A673 (cell line): ENCODE results near the gene THAP11. TPM values are rescaled to one million over a fixed set of nuclear protein-coding genes. Genes with fewer than 3 reads are reported as not detected.
"Not testable (repeated sequence)": the region's sequence is repeated elsewhere in the genome, so short reads cannot be mapped to it uniquely, and the experiment has no call there.

Experiments
- BruUV-seq: library from RNA; stranded (reverse); fragments of 400-500 nt; replicated peaks from 2 replicates; lab custom pipeline; 2021; lab: Mats Ljungman, UMichigan
- CTCF ChIA-PET: fragments of 300-600 bp; sonication (Branson Sonifier 250); formaldehyde crosslinking; loops from one replicate; lab custom pipeline; 2022; ENCODE audit warnings: antibody characterized with exemption; lab: Charles Lee
- POLR2A ChIA-PET: fragments of 300-600 bp; sonication (Branson Sonifier 250); formaldehyde crosslinking; loops from one replicate; lab custom pipeline; 2022; ENCODE audit warnings: antibody characterized with exemption; ENCODE audit not compliant: low non-redundant PET; lab: Charles Lee
- DNase-seq: peaks from one replicate; pipeline ENCODE4 v3.0.0-alpha.2; 2015; ENCODE audit warnings: low spot score
- H3K27ac ChIP-seq: fragments of 200-600 bp; sonication (generic); 2 replicates; pipeline ENCODE4 v1.5.1; 2016; ENCODE audit warnings: mixed run types, low read depth, mild to moderate bottlenecking, mixed read lengths, antibody characterized with exemption, low read length; ENCODE audit not compliant: poor library complexity, severe bottlenecking
- H3K27me3 ChIP-seq: fragments of 200-600 bp; sonication (generic); replicated peaks from 2 replicates; pipeline ENCODE4 v1.6.1; 2017; ENCODE audit warnings: mixed run types, low read depth, mild to moderate bottlenecking, mixed read lengths, antibody characterized with exemption, low read length; ENCODE audit not compliant: insufficient read depth, poor library complexity
- H3K36me3 ChIP-seq: fragments of 200-600 bp; sonication (generic); 2 replicates; pipeline ENCODE4 v1.6.1; 2016; ENCODE audit warnings: mixed run types, mild to moderate bottlenecking, mixed read lengths, antibody characterized with exemption, low read length; ENCODE audit not compliant: insufficient read depth, poor library complexity, severe bottlenecking
- H3K4me1 ChIP-seq: fragments of 200-600 bp; sonication (generic); 2 replicates; pipeline ENCODE4 v1.6.1; 2017; ENCODE audit warnings: mixed run types, mild to moderate bottlenecking, mixed read lengths, antibody characterized with exemption, low read length; ENCODE audit not compliant: insufficient read depth, poor library complexity, severe bottlenecking
- H3K4me3 ChIP-seq: fragments of 200-600 bp; sonication (generic); 2 replicates; pipeline ENCODE4 v1.5.1; 2016; ENCODE audit warnings: low read depth, mixed run types, mild to moderate bottlenecking, mixed read lengths, low read length; ENCODE audit not compliant: poor library complexity, severe bottlenecking
- H3K9me3 ChIP-seq: fragments of 200-600 bp; sonication (generic); 2 replicates; pipeline ENCODE4 v1.6.1; 2016; ENCODE audit warnings: mixed run types, low read depth, mild to moderate bottlenecking, mixed read lengths, antibody characterized with exemption, low read length; ENCODE audit not compliant: poor library complexity, severe bottlenecking
- EZH2 ChIP-seq: fragments of 200-600 bp; sonication (generic); IDR thresholded peaks from 2 replicates; pipeline ENCODE4 v1.6.1; 2017; ENCODE audit warnings: borderline replicate concordance, low read depth, mild to moderate bottlenecking, mixed read lengths, antibody characterized with exemption, low read length; ENCODE audit not compliant: poor library complexity, severe bottlenecking
- intact Hi-C: fragments of 100-400 bp; cut with micrococcal nuclease; formaldehyde crosslinking; loops from one replicate; pipeline ENCODE4 v1.10.0; 2022; ENCODE audit not compliant: unreplicated experiment
- total RNA-seq: library from RNA; stranded (reverse); gene quantifications from 2 replicates; pipeline ENCODE4 v1.2.3, GENCODE V29; 2021
- TF ChIP-seq, protein P1 (sequence below): fragments of 300-800, 200-600 bp; sonication (generic); conservative IDR thresholded peaks from 2 replicates; pipeline ENCODE4 v1.5.1; 2017; ENCODE audit warnings: low read depth, mild to moderate bottlenecking, antibody characterized with exemption, low read length, moderate library complexity, mixed read lengths

The THAP11 gene
- total RNA-seq, 1 experiment from 2014 or later, result 48.9 TPM

DNA sequence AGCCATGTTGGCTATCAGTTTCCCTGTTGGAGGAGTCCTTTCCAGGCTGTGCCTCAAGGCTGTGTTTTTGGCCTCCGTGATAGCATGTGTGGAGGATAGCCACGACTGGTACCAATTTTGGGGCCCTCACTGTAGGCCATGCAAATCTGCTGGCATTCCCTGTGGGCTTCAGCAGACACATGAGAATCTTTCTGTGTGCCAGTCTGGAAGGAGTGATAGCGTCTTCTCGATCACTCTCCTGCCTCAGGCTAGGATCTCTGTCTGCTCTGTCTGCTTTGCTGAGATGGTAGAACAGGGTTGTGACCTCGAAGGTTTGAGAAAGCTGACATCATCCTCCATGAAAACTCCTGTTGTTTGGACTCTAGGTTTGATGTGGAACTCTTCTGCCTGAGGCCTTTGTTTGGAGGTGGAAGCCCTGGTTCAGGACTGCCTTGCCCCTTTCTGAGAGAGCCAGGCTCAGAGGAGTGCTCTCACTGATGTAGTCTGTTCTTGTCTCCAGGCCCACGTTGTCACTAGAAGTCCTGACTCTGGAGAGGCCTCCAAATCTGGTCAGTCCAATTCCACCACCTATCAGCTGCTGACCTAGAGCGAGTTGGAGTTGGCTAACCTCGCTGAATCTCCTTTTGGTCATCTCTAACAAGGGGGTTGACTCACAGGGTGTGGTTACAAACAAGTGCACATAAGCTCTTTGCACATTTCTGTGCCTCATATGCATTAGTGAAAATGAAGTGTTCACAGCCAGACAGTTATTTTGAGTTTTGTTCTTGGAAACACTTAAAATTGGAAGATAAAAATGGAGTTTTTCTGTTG is 18.7 kb downstream of the THAP11 start:
- no peak for DNase-seq
- ChIA-PET CTCF (no interaction called here), POLR2A (no interaction called here)
- no TSS peak for BruUV-seq
- TF ChIP-seq, protein P1, sequence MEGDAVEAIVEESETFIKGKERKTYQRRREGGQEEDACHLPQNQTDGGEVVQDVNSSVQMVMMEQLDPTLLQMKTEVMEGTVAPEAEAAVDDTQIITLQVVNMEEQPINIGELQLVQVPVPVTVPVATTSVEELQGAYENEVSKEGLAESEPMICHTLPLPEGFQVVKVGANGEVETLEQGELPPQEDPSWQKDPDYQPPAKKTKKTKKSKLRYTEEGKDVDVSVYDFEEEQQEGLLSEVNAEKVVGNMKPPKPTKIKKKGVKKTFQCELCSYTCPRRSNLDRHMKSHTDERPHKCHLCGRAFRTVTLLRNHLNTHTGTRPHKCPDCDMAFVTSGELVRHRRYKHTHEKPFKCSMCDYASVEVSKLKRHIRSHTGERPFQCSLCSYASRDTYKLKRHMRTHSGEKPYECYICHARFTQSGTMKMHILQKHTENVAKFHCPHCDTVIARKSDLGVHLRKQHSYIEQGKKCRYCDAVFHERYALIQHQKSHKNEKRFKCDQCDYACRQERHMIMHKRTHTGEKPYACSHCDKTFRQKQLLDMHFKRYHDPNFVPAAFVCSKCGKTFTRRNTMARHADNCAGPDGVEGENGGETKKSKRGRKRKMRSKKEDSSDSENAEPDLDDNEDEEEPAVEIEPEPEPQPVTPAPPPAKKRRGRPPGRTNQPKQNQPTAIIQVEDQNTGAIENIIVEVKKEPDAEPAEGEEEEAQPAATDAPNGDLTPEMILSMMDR, result no peak
- no peak for TF ChIP-seq EZH2
- Histone ChIP-seq H3K9me3 (no peaks in the 10 kb centered on the region), H3K27me3 (no peaks in the 10 kb centered on the region), H3K27ac (no peak overlapping the region), H3K4me3 (no peak overlapping the region), H3K36me3 (peaks cover 18% of the 10 kb centered on the region), H3K4me1 (no peaks in the 10 kb centered on the region)
- intact Hi-C loops, result no loop called here

DNA sequence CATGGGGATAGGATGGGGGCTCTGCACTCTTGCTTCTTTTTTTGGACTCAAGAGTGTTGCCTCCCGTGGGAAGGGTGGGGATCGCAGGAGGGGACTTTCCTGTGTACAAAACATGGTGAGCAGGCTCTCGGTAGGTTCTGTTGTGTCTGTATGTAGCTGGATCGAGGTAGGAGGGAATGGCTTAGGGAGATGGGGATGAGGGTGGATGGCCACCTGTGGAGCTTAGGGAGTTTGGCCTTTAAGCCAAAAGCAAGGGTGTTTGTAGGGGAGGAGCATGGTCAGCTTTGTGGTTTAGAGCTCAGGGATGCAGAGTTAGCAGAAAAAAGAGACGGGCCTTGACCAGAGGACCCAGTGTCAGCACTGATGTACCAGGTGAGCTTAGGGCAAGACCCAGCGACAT is 19.8 kb downstream of the THAP11 start:
- Histone ChIP-seq H3K4me1 (no peaks in the 10 kb centered on the region), H3K9me3 (no peaks in the 10 kb centered on the region), H3K4me3 (no peak overlapping the region), H3K36me3 (peaks cover 25% of the 10 kb centered on the region), H3K27ac (no peak overlapping the region), H3K27me3 (no peaks in the 10 kb centered on the region)
- ChIA-PET POLR2A (no interaction called here), CTCF (no interaction called here)
- TF ChIP-seq, protein P1, result no peak
- no peak for TF ChIP-seq EZH2
- intact Hi-C loops, result no loop called here
- BruUV-seq, result no TSS peak
- no peak for DNase-seq

DNA sequence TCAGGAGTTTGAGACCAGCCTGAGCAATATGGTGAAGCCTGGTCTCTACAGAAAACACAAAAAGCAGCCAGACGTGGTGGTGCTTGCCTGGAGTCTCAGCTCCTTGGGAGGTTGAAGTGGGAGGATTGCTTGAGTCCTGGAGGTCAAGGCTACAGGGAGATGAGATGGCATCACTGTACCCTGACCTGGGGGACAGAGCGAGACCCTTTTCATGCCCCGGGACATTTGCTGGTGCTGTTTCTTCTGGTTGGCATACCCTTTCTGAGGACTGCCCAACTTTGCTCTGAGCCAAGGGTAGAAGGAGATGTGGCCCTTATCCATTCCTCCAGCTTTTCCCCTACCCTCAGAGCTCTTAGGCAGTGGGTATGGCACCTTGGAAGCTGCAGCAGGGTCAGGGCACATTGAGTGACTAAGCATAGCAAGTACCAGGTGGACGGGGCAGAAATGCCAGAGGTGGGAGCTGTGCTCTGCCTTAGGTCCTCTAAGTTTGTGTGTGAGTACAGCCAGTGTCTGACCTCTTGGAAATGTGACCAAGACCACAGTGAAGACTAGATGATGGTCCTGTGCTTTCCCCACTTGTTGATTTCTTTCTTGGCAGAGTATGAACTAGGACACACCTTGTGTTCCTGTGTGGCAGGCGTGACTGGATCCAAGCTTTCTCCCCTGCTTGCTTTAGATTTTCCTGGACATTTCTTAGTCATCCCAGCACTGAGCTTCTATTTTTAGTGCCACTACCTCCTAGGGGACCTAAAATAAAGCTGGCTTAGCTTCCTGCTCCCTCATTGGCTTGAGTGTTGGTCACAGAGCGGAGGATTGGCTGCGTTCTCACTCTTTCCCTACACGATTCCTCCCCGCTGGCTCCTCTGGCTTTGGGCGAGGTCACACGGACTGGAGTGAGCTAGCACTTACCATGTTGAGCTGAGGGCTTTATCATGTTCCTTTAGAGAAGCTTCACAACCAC is 20.8 kb downstream of the THAP11 start:
- Histone ChIP-seq H3K27me3 (no peaks in the 10 kb centered on the region), H3K36me3 (peaks cover 34% of the 10 kb centered on the region), H3K9me3 (no peaks in the 10 kb centered on the region), H3K4me1 (no peaks in the 10 kb centered on the region), H3K27ac (peak overlapping the region; percentile 28), H3K4me3 (no peak overlapping the region)
- TF ChIP-seq EZH2, result no peak
- TF ChIP-seq, protein P1, result no peak
- CTCF ChIA-PET, result no interaction called here
- intact Hi-C loops, result no loop called here
- BruUV-seq, result no TSS peak
- POLR2A ChIA-PET, result no interaction called here
- no peak for DNase-seq

DNA sequence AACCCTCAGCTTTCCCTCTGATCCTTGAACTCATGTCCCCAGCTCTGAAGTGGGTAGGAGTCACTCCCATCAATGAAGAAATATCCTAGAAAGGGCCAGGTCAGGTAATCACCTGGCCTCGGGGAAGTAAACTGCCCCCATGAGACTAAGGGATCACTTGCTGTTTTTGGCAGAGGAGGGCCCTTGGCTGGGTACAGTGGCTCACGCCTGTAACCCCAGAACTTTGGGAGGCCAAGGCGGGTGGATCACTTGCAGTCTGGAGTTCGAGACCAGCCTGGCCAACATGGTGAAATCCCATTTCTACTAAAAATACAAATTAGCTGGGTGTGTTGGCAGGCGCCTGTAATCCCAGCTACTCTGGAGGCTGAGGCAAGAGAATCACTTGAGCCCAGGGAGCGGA is 21.9 kb downstream of the THAP11 start:
- H3K4me1 ChIP-seq, H3K27ac ChIP-seq, intact Hi-C loops, BruUV-seq, H3K4me3 ChIP-seq, POLR2A ChIA-PET, H3K27me3 ChIP-seq, CTCF ChIA-PET, DNase-seq, H3K9me3 ChIP-seq: not testable (repeated sequence)
- peaks cover 45% of the 10 kb centered on the region for H3K36me3 ChIP-seq
